ENCODE measurements around the gene KMT2D.

The KMT2D gene

GRCh38 chr12:49013428-49013827, 47.2 kb downstream of the KMT2D start:
- peaks cover 30% of the 10 kb centered on the region for H3K4me1 Mint-ChIP-seq (ENCODE audit: low read depth)
- no peak overlapping the region for H3K4me3 Mint-ChIP-seq
- H3K27me3 Mint-ChIP-seq, result no peaks in the 10 kb centered on the region
- no peaks in the 10 kb centered on the region for H3K9me3 Mint-ChIP-seq (ENCODE audit: low read depth)
- no peak overlapping the region for H3K27ac Mint-ChIP-seq
- H3K36me3 Mint-ChIP-seq, result peaks cover 17% of the 10 kb centered on the region

GRCh38 chr12:49012739-49013138, 47.9 kb downstream of the KMT2D start:
- Mint-ChIP-seq H3K4me1 (ENCODE audit: low read depth) (peaks cover 27% of the 10 kb centered on the region), H3K4me3 (no peak overlapping the region), H3K36me3 (peaks cover 21% of the 10 kb centered on the region), H3K27ac (no peak overlapping the region), H3K9me3 (ENCODE audit: low read depth) (no peaks in the 10 kb centered on the region), H3K27me3 (no peaks in the 10 kb centered on the region)

Measured in activated naive CD8-positive, alpha-beta T cell (primary cell).